ENCODE measurements around the gene CYP2D6.

GRCh38 chr22:42078469-42079318 is 51.9 kb downstream of the CYP2D6 start:
- TF ChIP-seq CSDC2 (CRISPR knock-in tag; IDR thresholded peaks at IDR 0.05) (no peak), ZNF8 (CRISPR knock-in tag; IDR thresholded peaks at IDR 0.05) (no peak), SNAI2 (CRISPR knock-in tag; IDR thresholded peaks at IDR 0.05) (no peak)

Measured in SK-N-SH treated with all-trans-retinoic acid at 6 μM for 48 hours (cell line).